Neural cell (in vitro differentiated cells): ENCODE data around the gene PDZRN3.

Source experiments
- CTCF ChIP-seq: fragments of 450-650 bp; IDR thresholded peaks from 2 replicates; pipeline ENCODE4 v1.5.1; 2014; ENCODE audit warnings: antibody characterized with exemption, mild to moderate bottlenecking, moderate library complexity; ENCODE audit not compliant: poor library complexity, severe bottlenecking
- EZH2 ChIP-seq: fragments of 200-600, 300-800 bp; shearing (Covaris generic), sonication (generic); IDR thresholded peaks from 2 replicates; pipeline ENCODE4 v1.6.1; 2014; ENCODE audit warnings: antibody characterized with exemption, low read length, borderline replicate concordance, mild to moderate bottlenecking; ENCODE audit not compliant: insufficient read depth, poor library complexity, severe bottlenecking
- RAD21 ChIP-seq: fragments of 450-650 bp; conservative IDR thresholded peaks from 2 replicates; pipeline ENCODE4 v1.6.1; 2014; ENCODE audit warnings: antibody characterized with exemption, mild to moderate bottlenecking, moderate library complexity
- SMC3 ChIP-seq: fragments of 450-650 bp; conservative IDR thresholded peaks from 2 replicates; pipeline ENCODE4 v1.6.1; 2014; ENCODE audit warnings: antibody characterized with exemption, mild to moderate bottlenecking, moderate library complexity; ENCODE audit not compliant: poor library complexity

DNA sequence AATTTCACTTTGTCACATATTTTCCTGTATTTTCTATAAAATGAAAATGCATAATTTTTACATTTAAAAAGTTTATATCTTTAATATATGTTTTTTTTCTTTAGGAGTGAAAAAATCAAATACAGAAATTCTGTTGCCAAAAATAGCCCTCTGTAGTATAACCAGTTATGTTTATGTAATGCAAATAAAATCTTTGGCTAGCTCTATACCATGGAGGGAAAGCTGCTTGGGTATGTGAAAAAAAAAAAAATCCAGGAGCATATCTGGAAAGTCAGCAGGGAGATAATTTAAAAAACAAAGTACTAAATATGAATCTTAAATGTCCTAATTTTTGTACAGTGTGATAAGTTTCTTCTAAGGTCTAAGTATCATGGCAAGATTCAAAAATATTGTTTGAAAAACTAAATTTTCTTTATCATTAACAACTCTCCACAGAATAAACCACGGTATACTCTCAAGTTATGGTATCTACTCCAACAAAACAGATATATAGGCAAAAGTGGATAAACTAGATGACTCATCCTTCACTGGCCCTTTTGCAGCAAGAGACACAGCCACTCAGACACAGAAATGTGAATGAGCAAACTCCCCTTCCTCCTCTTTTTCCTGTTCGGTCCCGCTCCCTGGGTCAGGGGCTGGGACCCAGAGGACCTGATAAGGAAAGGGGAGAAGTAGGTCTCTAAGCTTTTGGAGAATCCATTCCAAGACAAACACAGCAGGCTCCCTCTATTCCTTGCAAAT is 66.6 kb downstream of the PDZRN3 start:
- TF ChIP-seq EZH2: no peak
- no peak for TF ChIP-seq SMC3
- TF ChIP-seq RAD21: no peak
- TF ChIP-seq CTCF: no peak
